HCT116 (cell line): ENCODE measurements around the gene MAL. TPM values are rescaled to one million over a fixed set of nuclear protein-coding genes. Genes with fewer than 3 reads are reported as not detected.

ENCODE experiments used
- ATAC-seq: fragments of 200-7000 bp; cut with Tn5 transposase; 2 replicates; pipeline ENCODE4 v1.9.1; 2020; ENCODE audit warnings: mild to moderate bottlenecking, moderate library complexity
- BruUV-seq: library from RNA; stranded (reverse); fragments of 400-500 nt; replicated peaks from 2 replicates; lab custom pipeline; 2021; lab: Mats Ljungman, UMichigan
- CTCF ChIA-PET: fragments of 300-600 bp; sonication (Branson Sonifier 250); formaldehyde crosslinking; loops from one replicate; lab custom pipeline; 2021; ENCODE audit warnings: antibody characterized with exemption; lab: Charles Lee
- POLR2A ChIA-PET: fragments of 300-600, 350-600 bp; sonication (Branson Sonifier 250); formaldehyde crosslinking; loops from one replicate; lab custom pipeline; 2021; ENCODE audit warnings: antibody characterized with exemption; lab: Charles Lee
- RAD21 ChIA-PET, 2 experiments: fragments of 300-600 bp; sonication (Branson Sonifier 250); formaldehyde crosslinking; loops; one replicate each; lab custom pipeline; 2023; ENCODE audit warnings: low total read pairs in 2 of 2; ENCODE audit not compliant: uncharacterized antibody in 2 of 2, unreplicated experiment in 2 of 2, low non-redundant PET in 1 of 2; lab: Charles Lee
- DNase-seq: peaks from one replicate; pipeline ENCODE4 v3.0.0-alpha.2; 2010; ENCODE audit warnings: low read depth, low spot score
- H2AFZ ChIP-seq: fragments of 200-600 bp; shearing (Covaris generic), sonication (generic); 2 replicates; pipeline ENCODE4 v1.6.1; 2017; ENCODE audit warnings: low read depth, mixed run types, mixed read lengths, antibody characterized with exemption, low read length; ENCODE audit not compliant: poor library complexity, severe bottlenecking
- H3K27ac ChIP-seq: 2 replicates; pipeline ENCODE4 v1.5.1; 2012; ENCODE audit warnings: low read depth, low read length
- H3K27me3 ChIP-seq: fragments of 200-600 bp; sonication (generic); 2 replicates; pipeline ENCODE4 v1.6.1; 2016; ENCODE audit warnings: mixed run types, low read length, mixed read lengths; ENCODE audit not compliant: insufficient read depth
- H3K36me3 ChIP-seq, 2 experiments: fragments of 200-500 bp in 1 of 2; fragments of 200-600 bp in 1 of 2; sonication (Bioruptor generic) in 1 of 2; sonication (generic) in 1 of 2; 2 replicates each; pipeline versions ENCODE4 v1.5.1 to v1.6.1; 2014 to 2016; ENCODE audit warnings: low read length in 2 of 2, inconsistent platforms in 1 of 2, mixed read lengths in 1 of 2, mixed run types in 1 of 2; ENCODE audit not compliant: insufficient read depth in 2 of 2, control insufficient read depth in 1 of 2
- H3K4me1 ChIP-seq, 2 experiments: fragments of 200-600 bp in 1 of 2; sonication (generic) in 1 of 2; 2 replicates each; pipeline versions ENCODE4 v1.5.1 to v1.6.1; 2012 to 2017; ENCODE audit warnings: low read length in 2 of 2, inconsistent platforms in 1 of 2, mild to moderate bottlenecking in 1 of 2, mixed read lengths in 1 of 2, mixed run types in 1 of 2, moderate library complexity in 1 of 2; ENCODE audit not compliant: insufficient read depth in 2 of 2, control insufficient read depth in 1 of 2
- H3K4me2 ChIP-seq: fragments of 200-600 bp; sonication (generic); 2 replicates; pipeline ENCODE4 v1.6.1; 2017; ENCODE audit warnings: mixed run types, low read length, mixed read lengths
- H3K4me3 ChIP-seq, 2 experiments: fragments of 200-600 bp in 1 of 2; sonication (generic) in 1 of 2; replicated peaks in 1 of 2; 2 replicates each; pipeline ENCODE4 v1.5.1; 2011 to 2016; ENCODE audit warnings: low read length in 2 of 2, control low read depth in 1 of 2, low read depth in 1 of 2, mild to moderate bottlenecking in 1 of 2, mixed read lengths in 1 of 2, mixed run types in 1 of 2
- H3K79me2 ChIP-seq: fragments of 200-600 bp; sonication (generic); 2 replicates; pipeline ENCODE4 v1.6.1; 2017; ENCODE audit warnings: mild to moderate bottlenecking, mixed run types, low read length, moderate library complexity, mixed read lengths; ENCODE audit not compliant: insufficient read depth
- H3K9ac ChIP-seq: fragments of 200-600 bp; sonication (generic); 2 replicates; pipeline ENCODE4 v1.6.1; 2016; ENCODE audit warnings: low read length, mixed read lengths
- H3K9me2 ChIP-seq: fragments of 200-600 bp; sonication (generic), shearing (Covaris generic); 2 replicates; pipeline ENCODE4 v1.6.1; 2017; ENCODE audit warnings: mixed run types, mild to moderate bottlenecking, moderate library complexity; ENCODE audit not compliant: insufficient read depth
- H3K9me3 ChIP-seq, 2 experiments: fragments of 200-500 bp in 1 of 2; fragments of 200-600 bp in 1 of 2; sonication (Bioruptor generic) in 1 of 2; sonication (generic) in 1 of 2; 2 replicates each; pipeline ENCODE4 v1.6.1; 2014 to 2017; ENCODE audit warnings: low read length in 2 of 2, mixed read lengths in 2 of 2, inconsistent platforms in 1 of 2, low read depth in 1 of 2, mild to moderate bottlenecking in 1 of 2, mixed run types in 1 of 2, moderate library complexity in 1 of 2; ENCODE audit not compliant: control insufficient read depth in 1 of 2, insufficient read depth in 1 of 2
- H4K20me1 ChIP-seq: fragments of 200-600 bp; sonication (generic), shearing (Covaris generic); 2 replicates; pipeline ENCODE4 v1.6.1; 2017; ENCODE audit warnings: mixed run types, mild to moderate bottlenecking, moderate library complexity; ENCODE audit not compliant: insufficient read depth
- CBX3 ChIP-seq: IDR thresholded peaks from 2 replicates; pipeline ENCODE4 v1.6.1; 2012; ENCODE audit warnings: low read depth
- CTCF ChIP-seq, 3 experiments: fragments of 200-600 bp in 1 of 3; sonication (generic) in 1 of 3; IDR thresholded peaks in 2 of 3; conservative IDR thresholded peaks in 1 of 3; 2 replicates each; pipeline ENCODE4 v1.5.1; 2012 to 2017; ENCODE audit warnings: low read depth in 2 of 3, low read length in 2 of 3, antibody characterized with exemption in 1 of 3, borderline replicate concordance in 1 of 3, control low read depth in 1 of 3, mild to moderate bottlenecking in 1 of 3, mixed read lengths in 1 of 3, mixed run types in 1 of 3, moderate library complexity in 1 of 3; ENCODE audit not compliant: insufficient read depth in 1 of 3
- SIN3A ChIP-seq: IDR thresholded peaks from 2 replicates; pipeline ENCODE4 v1.6.1; 2012; ENCODE audit warnings: low read depth
- YY1 ChIP-seq: IDR thresholded peaks from 2 replicates; pipeline ENCODE4 v1.6.1; 2011; ENCODE audit warnings: low read length, low read depth, moderate library complexity, mild to moderate bottlenecking; ENCODE audit not compliant: insufficient replicate concordance; ENCODE audit errors: extremely low read depth
- intact Hi-C: fragments of 100-400 bp; cut with micrococcal nuclease; formaldehyde crosslinking; loops from 2 replicates; pipeline ENCODE4 v1.10.0; 2022
- total RNA-seq: library from RNA; stranded (reverse); gene quantifications from one replicate; pipeline ENCODE4 v1.2.1, GENCODE V29; 2021; ENCODE audit not compliant: unreplicated experiment

The MAL gene
- total RNA-seq, 1 experiment from 2014 or later: not detected

- no peak for TF ChIP-seq CBX3
- no peak for TF ChIP-seq YY1
Observed at GRCh38 chr2:95052307-95052706, 26.8 kb downstream of the MAL start (continued).

GRCh38 chr2:95052804-95053479 lies 27.4 kb downstream of the MAL start:
- Histone ChIP-seq H3K79me2 (no peaks in the 10 kb centered on the region), H3K4me1 (peaks cover 0 to 3% of the 10 kb centered on the region in 2 experiments; a peak in 1 of 4 replicates), H2AFZ (no peak overlapping the region), H4K20me1 (no peaks in the 10 kb centered on the region), H3K9me2 (no peaks in the 10 kb centered on the region), H3K9me3 (no peaks in the 10 kb centered on the region), H3K27me3 (peaks cover 12% of the 10 kb centered on the region; the same call in 1 of the 2 replicates), H3K36me3 (no peaks in the 10 kb centered on the region), H3K9ac (no peak overlapping the region), H3K27ac (no peak overlapping the region), H3K4me2 (no peak overlapping the region), H3K4me3 (no peak overlapping the region)
- no peak for TF ChIP-seq SIN3A
- 0 out of 6 replicates have a peak, but pooled peaks of 1 of the 3 experiments have one; percentile 17 for TF ChIP-seq CTCF (IDR thresholded peaks at IDR 0.05 in 2 of 3, conservative IDR thresholded peaks at IDR 0.05 in 1 of 3; ENCODE audit: borderline replicate concordance in 1 of 3, insufficient read depth in 1 of 3, low read depth in 2 of 3, low read length in 2 of 3)
- ChIA-PET POLR2A (no interaction called here), RAD21 (interaction anchor here in 1 of 2 experiments (1.4 kb wide), 1 partner anchor 66 kb away, joined by 3 read pairs; no protein-coding TSS in a partner anchor), CTCF (interaction anchor here (1.2 to 3.1 kb wide), 7 partner anchors 10 to 96 kb away, joined by 3 to 30 read pairs (median 4); no protein-coding TSS in a partner anchor)
- DNase-seq (no peak), ATAC-seq (no peak; the same call in 1 of the 2 replicates)
- no TSS peak for BruUV-seq
- intact Hi-C loops: no loop called here
